ENCODE results near the gene TAF15.

Gene TAF15

DNA sequence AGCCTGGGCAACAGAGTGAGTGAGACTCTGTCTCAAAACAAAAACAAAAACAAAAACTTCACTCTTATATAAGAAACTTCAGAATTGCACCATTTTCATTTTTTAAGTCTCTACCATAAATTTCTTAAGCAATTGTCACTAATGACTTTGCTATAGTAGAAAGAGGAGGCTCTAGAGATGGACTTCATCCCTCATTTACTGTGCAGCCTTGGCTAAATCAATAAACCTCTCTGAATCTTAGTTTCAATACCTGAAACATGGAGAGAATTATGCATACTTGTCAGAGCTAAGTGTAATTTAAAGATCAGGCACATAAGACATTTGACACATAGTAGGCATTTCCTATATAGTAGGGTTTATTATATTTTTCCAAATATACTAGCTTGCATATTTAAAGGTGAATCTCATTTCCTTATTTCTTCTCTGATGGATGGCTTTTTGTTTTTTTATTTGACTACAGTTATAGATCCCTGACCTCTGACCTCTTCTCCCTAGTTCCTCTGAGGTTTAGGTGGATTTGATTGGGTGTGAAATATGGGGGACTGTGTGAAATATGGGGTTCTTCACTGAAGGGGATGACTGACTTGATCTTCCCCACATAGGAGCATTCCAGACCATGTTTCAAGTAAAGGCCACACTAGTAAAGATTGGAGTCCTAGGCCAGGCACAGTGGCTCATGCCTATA, 68.2 kb downstream of the TAF15 start:
- Mint-ChIP-seq H3K9me3 (no peaks in the 10 kb centered on the region), H3K4me1 (no peaks in the 10 kb centered on the region), H3K27me3 (ENCODE audit: low read depth) (no peaks in the 10 kb centered on the region), H3K4me3 (no peak overlapping the region), H3K27ac (no peak overlapping the region), H3K36me3 (ENCODE audit: low read depth) (no peaks in the 10 kb centered on the region)
- no peak for TF ChIP-seq CTCF (IDR thresholded peaks at IDR 0.05; ENCODE audit: unreplicated experiment in 3 of 3)

- Mint-ChIP-seq H3K27me3 (ENCODE audit: low read depth) (no peaks in the 10 kb centered on the region), H3K4me3 (no peak overlapping the region), H3K4me1 (no peaks in the 10 kb centered on the region), H3K9me3 (no peaks in the 10 kb centered on the region), H3K36me3 (ENCODE audit: low read depth) (no peaks in the 10 kb centered on the region), H3K27ac (no peak overlapping the region)
- TF ChIP-seq CTCF (IDR thresholded peaks at IDR 0.05; ENCODE audit: unreplicated experiment in 3 of 3), result no peak
These were observed 69.1 kb downstream of the TAF15 start for GRCh38 chr17:35878361-35878760.

- Mint-ChIP-seq H3K4me1 (no peaks in the 10 kb centered on the region), H3K36me3 (ENCODE audit: low read depth) (no peaks in the 10 kb centered on the region), H3K27ac (no peak within 1 kb of the TSS), H3K27me3 (ENCODE audit: low read depth) (no peaks in the 10 kb centered on the region), H3K9me3 (no peaks in the 10 kb centered on the region), H3K4me3 (no peak within 1 kb of the TSS)
- TF ChIP-seq CTCF (IDR thresholded peaks at IDR 0.05; ENCODE audit: unreplicated experiment in 3 of 3), result no peak
These were observed 70.7 kb downstream of the TAF15 start, which contains the start of gene CCL5 for GRCh38 chr17:35879773-35880654. Gene CCL5, minus strand, starts transcription at chr17:35880360.

DNA sequence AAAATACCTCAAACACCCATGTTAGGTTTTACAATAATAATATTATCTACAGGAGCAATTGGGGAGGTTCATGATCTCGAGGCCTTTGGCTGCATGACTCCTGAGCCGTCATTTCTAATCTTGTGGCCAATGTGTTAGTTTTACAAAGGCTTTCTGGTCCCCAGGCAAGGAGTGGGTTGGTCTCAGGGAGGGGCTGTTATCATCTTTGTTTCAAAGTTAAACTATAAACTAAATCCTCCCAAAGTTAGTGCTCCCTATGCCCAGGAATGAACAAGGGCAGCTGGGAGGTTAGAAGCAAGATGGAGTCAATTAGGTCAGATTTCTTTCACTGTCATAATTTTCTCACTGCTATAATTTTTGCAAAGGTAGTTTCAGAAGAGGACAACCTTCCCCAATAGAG, 80.0 kb downstream of the TAF15 start:
- Mint-ChIP-seq H3K27me3 (ENCODE audit: low read depth) (no peaks in the 10 kb centered on the region), H3K27ac (peak overlapping the region in 2 of 3 experiments; percentile 15 to 43), H3K4me1 (peaks cover 33% of the 10 kb centered on the region), H3K36me3 (ENCODE audit: low read depth) (no peaks in the 10 kb centered on the region), H3K9me3 (no peaks in the 10 kb centered on the region), H3K4me3 (no peak overlapping the region)
- no peak for TF ChIP-seq CTCF (IDR thresholded peaks at IDR 0.05; ENCODE audit: unreplicated experiment in 3 of 3)

- H3K4me3 Mint-ChIP-seq, result no peak overlapping the region
- no peaks in the 10 kb centered on the region for H3K9me3 Mint-ChIP-seq
- no peak for TF ChIP-seq CTCF (IDR thresholded peaks at IDR 0.05; ENCODE audit: unreplicated experiment in 3 of 3)
- peak overlapping the region; percentile 73 to 94 (median 82) for H3K27ac Mint-ChIP-seq
- no peaks in the 10 kb centered on the region for H3K27me3 Mint-ChIP-seq (ENCODE audit: low read depth)
- H3K4me1 Mint-ChIP-seq, result peaks cover 33% of the 10 kb centered on the region
- H3K36me3 Mint-ChIP-seq (ENCODE audit: low read depth), result no peaks in the 10 kb centered on the region
These were observed 80.8 kb downstream of the TAF15 start for GRCh38 chr17:35889818-35890773.

Data from nephron (organoid).